HEK293 (cell line): ENCODE measurements around the gene KLHL28.

Source experiments
- CTCF ChIA-PET: fragments of 350-600 bp; formaldehyde crosslinking; extraction: SDS; loops from one replicate; lab custom pipeline; 2021; ENCODE audit warnings: antibody characterized with exemption; lab: Yijun Ruan, JAX
- POLR2A ChIA-PET: fragments of 300-600 bp; formaldehyde crosslinking; extraction: SDS; loops from one replicate; lab custom pipeline; 2020; ENCODE audit warnings: antibody characterized with exemption, inconsistent platforms; lab: Yijun Ruan, JAX
- H3K27ac ChIP-seq: fragments of 200-500 bp; sonication (Bioruptor generic); 2 replicates; pipeline ENCODE4 v1.5.1; 2014; ENCODE audit warnings: low read depth, low read length, control low read depth, inconsistent platforms; ENCODE audit errors: extremely low read depth
- H3K36me3 ChIP-seq, 2 experiments: fragments of 200-500 bp in 1 of 2; sonication (Bioruptor generic) in 1 of 2; 1 replicate in 1 of 2; 2 replicates in 1 of 2; pipeline ENCODE4 v1.5.1; 2014 to 2017; ENCODE audit warnings: inconsistent platforms in 2 of 2, low read length in 2 of 2; ENCODE audit not compliant: control insufficient read depth in 2 of 2, insufficient read depth in 1 of 2
- H3K4me1 ChIP-seq: fragments of 200-500 bp; sonication (Bioruptor generic); 2 replicates; pipeline ENCODE4 v1.5.1; 2014; ENCODE audit warnings: mild to moderate bottlenecking, low read length, inconsistent platforms; ENCODE audit not compliant: control insufficient read depth, insufficient read depth
- H3K4me3 ChIP-seq: 2 replicates; pipeline ENCODE4 v1.5.1; 2011; ENCODE audit warnings: low read depth, mild to moderate bottlenecking, control low read depth, low read length, moderate library complexity
- H3K9me3 ChIP-seq: fragments of 200-500 bp; sonication (Bioruptor generic); 2 replicates; pipeline ENCODE4 v1.5.1; 2014; ENCODE audit warnings: low read depth, low read length, inconsistent platforms; ENCODE audit not compliant: control insufficient read depth, insufficient read depth
- BCL6B ChIP-seq: fragments of 450-650 bp; formaldehyde crosslinking; IDR thresholded peaks from 2 replicates; pipeline ENCODE4 v1.5.1; 2017; ENCODE audit warnings: missing biosample characterization, missing genetic modification characterization
- KLF17 ChIP-seq: fragments of 450-650 bp; formaldehyde crosslinking; IDR thresholded peaks from 2 replicates; pipeline ENCODE4 v1.5.1; 2016; ENCODE audit warnings: missing biosample characterization, missing genetic modification characterization
- MYNN ChIP-seq: fragments of 450-650 bp; formaldehyde crosslinking; IDR thresholded peaks from 2 replicates; pipeline ENCODE4 v1.5.1; 2016; ENCODE audit warnings: missing biosample characterization, missing genetic modification characterization, borderline replicate concordance
- PRDM2 ChIP-seq: fragments of 450-650 bp; formaldehyde crosslinking; IDR thresholded peaks from 2 replicates; pipeline ENCODE4 v1.5.1; 2016; ENCODE audit warnings: missing biosample characterization, missing genetic modification characterization, borderline replicate concordance
- SCRT1 ChIP-seq: fragments of 450-650 bp; formaldehyde crosslinking; IDR thresholded peaks from 2 replicates; pipeline ENCODE4 v1.5.1; 2016; ENCODE audit warnings: missing biosample characterization, missing genetic modification characterization, borderline replicate concordance
- YY2 ChIP-seq: fragments of 450-650 bp; formaldehyde crosslinking; IDR thresholded peaks from 2 replicates; pipeline ENCODE4 v1.5.1; 2016; ENCODE audit warnings: missing biosample characterization, missing genetic modification characterization
- ZBTB21 ChIP-seq: fragments of 450-650 bp; formaldehyde crosslinking; IDR thresholded peaks from 2 replicates; pipeline ENCODE4 v1.5.1; 2017; ENCODE audit warnings: missing biosample characterization, missing genetic modification characterization
- ZBTB8A ChIP-seq: fragments of 450-650 bp; formaldehyde crosslinking; IDR thresholded peaks from 2 replicates; pipeline ENCODE4 v1.5.1; 2016; ENCODE audit warnings: missing biosample characterization, missing genetic modification characterization
- ZNF2 ChIP-seq: fragments of 450-650 bp; formaldehyde crosslinking; IDR thresholded peaks from 2 replicates; pipeline ENCODE4 v1.5.1; 2016; ENCODE audit warnings: missing biosample characterization, missing genetic modification characterization
- ZNF23 ChIP-seq: fragments of 450-650 bp; formaldehyde crosslinking; IDR thresholded peaks from 2 replicates; pipeline ENCODE4 v1.5.1; 2016; ENCODE audit warnings: missing biosample characterization, missing genetic modification characterization, borderline replicate concordance
- ZNF239 ChIP-seq: fragments of 450-650 bp; formaldehyde crosslinking; IDR thresholded peaks from 2 replicates; pipeline ENCODE4 v1.5.1; 2016; ENCODE audit warnings: missing biosample characterization, missing genetic modification characterization
- ZNF248 ChIP-seq: fragments of 450-650 bp; formaldehyde crosslinking; IDR thresholded peaks from 2 replicates; pipeline ENCODE4 v1.5.1; 2017; ENCODE audit warnings: missing biosample characterization, missing genetic modification characterization
- ZNF280D ChIP-seq: fragments of 450-650 bp; formaldehyde crosslinking; IDR thresholded peaks from 2 replicates; pipeline ENCODE4 v1.5.1; 2016; ENCODE audit warnings: missing biosample characterization, missing genetic modification characterization
- ZNF311 ChIP-seq: fragments of 450-650 bp; formaldehyde crosslinking; IDR thresholded peaks from 2 replicates; pipeline ENCODE4 v1.5.1; 2017; ENCODE audit warnings: missing biosample characterization, missing genetic modification characterization, borderline replicate concordance
- ZNF621 ChIP-seq: fragments of 450-650 bp; formaldehyde crosslinking; IDR thresholded peaks from 2 replicates; pipeline ENCODE4 v1.5.1; 2017; ENCODE audit warnings: missing biosample characterization, missing genetic modification characterization
- ZNF623 ChIP-seq: fragments of 450-650 bp; formaldehyde crosslinking; IDR thresholded peaks from 2 replicates; pipeline ENCODE4 v1.5.1; 2016; ENCODE audit warnings: missing biosample characterization, missing genetic modification characterization
- ZNF639 ChIP-seq: fragments of 450-650 bp; formaldehyde crosslinking; IDR thresholded peaks from 2 replicates; pipeline ENCODE4 v1.5.1; 2016; ENCODE audit warnings: missing biosample characterization, missing genetic modification characterization
- ZNF701 ChIP-seq: fragments of 450-650 bp; formaldehyde crosslinking; IDR thresholded peaks from 2 replicates; pipeline ENCODE4 v1.5.1; 2016; ENCODE audit warnings: missing biosample characterization, missing genetic modification characterization
- ZNF776 ChIP-seq: fragments of 450-650 bp; formaldehyde crosslinking; IDR thresholded peaks from 2 replicates; pipeline ENCODE4 v1.5.0; 2017; ENCODE audit warnings: missing biosample characterization, missing genetic modification characterization, borderline replicate concordance
- ZSCAN4 ChIP-seq: fragments of 450-650 bp; formaldehyde crosslinking; IDR thresholded peaks from 2 replicates; pipeline ENCODE4 v1.5.1; 2017; ENCODE audit warnings: missing biosample characterization, missing genetic modification characterization
- ZXDB ChIP-seq: fragments of 450-650 bp; formaldehyde crosslinking; IDR thresholded peaks from 2 replicates; pipeline ENCODE4 v1.5.1; 2016; ENCODE audit warnings: missing biosample characterization, missing genetic modification characterization

Gene KLHL28

GRCh38 chr14:44941591-44941990 is 20.2 kb downstream of the KLHL28 start:
- Histone ChIP-seq H3K27ac (no peak overlapping the region), H3K4me3 (no peak overlapping the region), H3K9me3 (no peaks in the 10 kb centered on the region), H3K4me1 (no peaks in the 10 kb centered on the region), H3K36me3 (peaks cover 24 to 53% of the 10 kb centered on the region in 2 experiments)
- TF ChIP-seq ZNF2 (tag by site-specific recombination) (no peak), ZBTB8A (tag by site-specific recombination) (no peak), ZNF701 (tag by site-specific recombination) (no peak), YY2 (tag by site-specific recombination) (no peak), ZNF623 (tag by site-specific recombination) (no peak), ZXDB (tag by site-specific recombination) (no peak), ZNF776 (tag by site-specific recombination) (no peak), PRDM2 (tag by site-specific recombination) (no peak), SCRT1 (tag by site-specific recombination) (no peak), ZBTB21 (no peak), MYNN (no peak)
- ChIA-PET POLR2A (no interaction called here), CTCF (no interaction called here)

GRCh38 chr14:44940944-44941343 is 20.8 kb downstream of the KLHL28 start:
- no peak overlapping the region for H3K27ac ChIP-seq
- H3K4me3 ChIP-seq = no peak overlapping the region
- no peaks in the 10 kb centered on the region for H3K4me1 ChIP-seq
- ChIA-PET CTCF (no interaction called here), POLR2A (no interaction called here)
- H3K36me3 ChIP-seq = peaks cover 19 to 53% of the 10 kb centered on the region in 2 experiments
- no peaks in the 10 kb centered on the region for H3K9me3 ChIP-seq
- TF ChIP-seq KLF17 (tag by site-specific recombination) = no peak
- no peak for TF ChIP-seq ZNF639 (tag by site-specific recombination)
- TF ChIP-seq ZNF621 (tag by site-specific recombination) = no peak
- no peak for TF ChIP-seq BCL6B (tag by site-specific recombination)
- TF ChIP-seq ZSCAN4 (tag by site-specific recombination) = no peak
- no peak for TF ChIP-seq ZNF23 (tag by site-specific recombination)
- no peak for TF ChIP-seq ZNF248 (tag by site-specific recombination)
- no peak for TF ChIP-seq ZNF280D (tag by site-specific recombination)
- TF ChIP-seq ZNF239 (tag by site-specific recombination) = no peak
- no peak for TF ChIP-seq ZNF311 (tag by site-specific recombination)
